Measurements from ENCODE around the gene SEPTIN10. TPM values are rescaled to one million over a fixed set of nuclear protein-coding genes. Genes with fewer than 3 reads are reported as not detected.

SEPTIN10 gene
- total and polyA plus RNA-seq, 2 of the 8 experiments (the other 6 are each of a cell fraction or from before 2014, with no cell fraction given), result 23.7 to 101 TPM

DNA sequence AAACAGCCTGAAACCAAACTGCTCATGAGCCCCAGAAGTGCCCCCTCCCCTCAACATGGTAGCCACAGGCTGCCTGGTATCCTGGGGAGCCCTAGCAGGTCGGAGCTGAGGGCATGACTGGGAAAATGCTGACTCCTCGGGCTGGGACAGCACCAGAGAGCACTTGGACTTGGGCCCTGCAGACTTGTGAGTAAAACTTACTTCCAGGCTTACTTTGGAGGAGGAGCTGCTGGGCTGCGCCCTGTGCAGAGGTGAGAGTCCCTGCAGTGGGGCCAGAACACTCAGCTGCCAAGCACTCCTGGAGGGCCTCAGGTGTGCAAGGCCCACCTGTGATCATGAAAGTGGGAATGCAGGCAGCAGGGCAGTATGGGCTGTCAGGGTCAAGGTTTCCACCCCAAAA, 119.4 kb downstream of the SEPTIN10 start:
- Histone ChIP-seq H4K8ac (ENCODE audit: extremely low read depth, insufficient read depth, low read length) (no peak overlapping the region), H3K56ac (replicated peaks; ENCODE audit: insufficient read length, low read depth, low read length) (no peak overlapping the region), H2BK5ac (ENCODE audit: low read depth, low read length) (no peak overlapping the region), H3K18ac (ENCODE audit: extremely low read depth, low read length) (no peak overlapping the region), H2AK5ac (ENCODE audit: low read depth, low read length) (no peak overlapping the region), H3K79me2 (ENCODE audit: control insufficient read depth in 1 of 2, insufficient read depth in 2 of 2, low read length in 2 of 2) (no peaks in the 10 kb centered on the region), H3K79me1 (ENCODE audit: low read depth, low read length) (no peaks in the 10 kb centered on the region), H2BK15ac (ENCODE audit: low read length) (no peak overlapping the region), H3K4ac (replicated peaks; ENCODE audit: insufficient read length, low read depth, low read length) (no peak overlapping the region), H3K36me3 (ENCODE audit: control insufficient read depth in 2 of 4, insufficient read depth in 4 of 4, low read length in 3 of 4) (no peaks in the 10 kb centered on the region), H3K27ac (ENCODE audit: low read depth, low read length) (no peak overlapping the region), H3K23ac (ENCODE audit: insufficient read length) (no peak overlapping the region), H3K23me2 (ENCODE audit: low read depth, low read length) (peaks cover 10% of the 10 kb centered on the region; the same call in 1 of the 2 replicates), H4K91ac (replicated peaks; ENCODE audit: insufficient read length, low read length) (no peak overlapping the region), H2AFZ (ENCODE audit: low read length) (no peak overlapping the region), H2BK20ac (ENCODE audit: low read length) (no peak overlapping the region), H4K20me1 (replicated peaks in 1 of 2; ENCODE audit: control insufficient read depth in 1 of 2, insufficient read depth in 2 of 2, low read length in 2 of 2) (peaks cover 0 to 8% of the 10 kb centered on the region in 2 experiments), H2BK12ac (ENCODE audit: low read depth, low read length) (no peak overlapping the region), H3K4me2 (ENCODE audit: insufficient read depth in 1 of 2, low read depth in 2 of 2, low read length in 2 of 2) (no peak overlapping the region), H3K27me3 (replicated peaks in 1 of 4; ENCODE audit: control insufficient read depth in 3 of 4, extremely low read depth in 1 of 4, insufficient read depth in 3 of 4, low read length in 3 of 4) (no peaks in the 10 kb centered on the region), H3K4me3 (ENCODE audit: extremely low read depth in 1 of 4, insufficient read depth in 2 of 4, low read depth in 3 of 4, low read length in 4 of 4) (no peak overlapping the region), H3K9ac (replicated peaks in 1 of 4; ENCODE audit: extremely low read depth in 1 of 4, low read depth in 3 of 4, low read length in 3 of 4) (no peak overlapping the region), H3K9me3 (ENCODE audit: insufficient read depth in 2 of 2, low read depth in 1 of 2, low read length in 1 of 2) (no peaks in the 10 kb centered on the region), H3K14ac (ENCODE audit: insufficient read length) (no peak overlapping the region), H2BK120ac (replicated peaks; ENCODE audit: low read depth, low read length) (no peak overlapping the region), H3K4me1 (replicated peaks in 1 of 4; ENCODE audit: control insufficient read depth in 3 of 4, insufficient read depth in 4 of 4, low read length in 3 of 4) (no peaks in the 10 kb centered on the region), H4K5ac (ENCODE audit: insufficient read length, low read depth, low read length) (no peak overlapping the region)
- ChIA-PET POLR2A (ENCODE audit: partially characterized antibody) (no interaction called here), CTCF (ENCODE audit: partially characterized antibody) (interaction anchor here (0.7 to 3.0 kb wide), 5 partner anchors 11 to 73 kb away, joined by 3 to 13 read pairs (median 3); no protein-coding TSS in a partner anchor)
- 83% methylated on average over 3 of the region's 3 CpGs; no CpG with 5 or more reads in 1 of the 2 experiments for WGBS, 2 experiments (ENCODE audit: extremely low coverage in 1 of 2, insufficient coverage in 1 of 2, insufficient read length in 1 of 2, insufficient replicate concordance in 2 of 2, low coverage in 1 of 2, low lambda C conversion rate in 2 of 2, missing lambda C conversion rate in 1 of 2)
- FAIRE-seq (no peak), DNase-seq (ENCODE audit: low read depth in 1 of 2, low spot score in 2 of 2) (no peak)
- TF ChIP-seq RFX5 (IDR thresholded peaks at IDR 0.05; ENCODE audit: borderline replicate concordance, low read depth, low read length) (no peak), CEBPB (IDR thresholded peaks at IDR 0.05; ENCODE audit: low read depth, low read length) (no peak), JUN (IDR thresholded peaks at IDR 0.05; ENCODE audit: low read depth, low read length) (no peak), EGR1 (IDR thresholded peaks at IDR 0.05; ENCODE audit: borderline replicate concordance, low read depth, low read length) (no peak)
- TF ChIP-seq, protein P1, sequence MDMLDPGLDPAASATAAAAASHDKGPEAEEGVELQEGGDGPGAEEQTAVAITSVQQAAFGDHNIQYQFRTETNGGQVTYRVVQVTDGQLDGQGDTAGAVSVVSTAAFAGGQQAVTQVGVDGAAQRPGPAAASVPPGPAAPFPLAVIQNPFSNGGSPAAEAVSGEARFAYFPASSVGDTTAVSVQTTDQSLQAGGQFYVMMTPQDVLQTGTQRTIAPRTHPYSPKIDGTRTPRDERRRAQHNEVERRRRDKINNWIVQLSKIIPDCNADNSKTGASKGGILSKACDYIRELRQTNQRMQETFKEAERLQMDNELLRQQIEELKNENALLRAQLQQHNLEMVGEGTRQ (IDR thresholded peaks at IDR 0.05; ENCODE audit: low read length), result no peak
- TF ChIP-seq, protein P2, sequence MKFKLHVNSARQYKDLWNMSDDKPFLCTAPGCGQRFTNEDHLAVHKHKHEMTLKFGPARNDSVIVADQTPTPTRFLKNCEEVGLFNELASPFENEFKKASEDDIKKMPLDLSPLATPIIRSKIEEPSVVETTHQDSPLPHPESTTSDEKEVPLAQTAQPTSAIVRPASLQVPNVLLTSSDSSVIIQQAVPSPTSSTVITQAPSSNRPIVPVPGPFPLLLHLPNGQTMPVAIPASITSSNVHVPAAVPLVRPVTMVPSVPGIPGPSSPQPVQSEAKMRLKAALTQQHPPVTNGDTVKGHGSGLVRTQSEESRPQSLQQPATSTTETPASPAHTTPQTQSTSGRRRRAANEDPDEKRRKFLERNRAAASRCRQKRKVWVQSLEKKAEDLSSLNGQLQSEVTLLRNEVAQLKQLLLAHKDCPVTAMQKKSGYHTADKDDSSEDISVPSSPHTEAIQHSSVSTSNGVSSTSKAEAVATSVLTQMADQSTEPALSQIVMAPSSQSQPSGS (IDR thresholded peaks at IDR 0.05; ENCODE audit: low read length), result no peak

Measured in H1 (cell line).